Measurements from ENCODE around the gene FANCD2OS.
"Not testable (repeated sequence)": the region's sequence is repeated elsewhere in the genome, so short reads cannot be mapped to it uniquely, and the experiment has no call there.

FANCD2OS gene

GRCh38 chr3:10108091-10108490 lies at the start of gene FANCD2OS:
Gene FANCD2OS, minus strand, starts transcription at chr3:10108255. Its CDS starts 3,481 bp downstream, at chr3:10104774.
- DNase-seq = no peak

GRCh38 chr3:10157031-10157430 lies 49.0 kb upstream of the FANCD2OS start:
- DNase-seq = no peak

- DNase-seq = no peak
Measured at GRCh38 chr3:10155658-10156057, 47.6 kb upstream of the FANCD2OS start.

GRCh38 chr3:10155123-10155472 lies 47.0 kb upstream of the FANCD2OS start:
- no peak for DNase-seq

- no peak for DNase-seq
Measured at GRCh38 chr3:10154335-10155122, 46.5 kb upstream of the FANCD2OS start.

- no peak for DNase-seq
Measured at GRCh38 chr3:10150987-10151386, 42.9 kb upstream of the FANCD2OS start.

GRCh38 chr3:10149226-10149625 lies 41.2 kb upstream of the FANCD2OS start:
- no peak for DNase-seq

- no peak for DNase-seq
Measured at GRCh38 chr3:10145685-10146084, 37.6 kb upstream of the FANCD2OS start.

GRCh38 chr3:10142707-10143560 lies 34.9 kb upstream of the FANCD2OS start:
- DNase-seq = no peak

- no peak for DNase-seq
Measured at GRCh38 chr3:10140996-10141546, 33.0 kb upstream of the FANCD2OS start.

GRCh38 chr3:10137178-10137577 lies 29.1 kb upstream of the FANCD2OS start:
- DNase-seq = no peak

GRCh38 chr3:10136426-10137005 lies 28.5 kb upstream of the FANCD2OS start:
- no peak for DNase-seq

- DNase-seq = not testable (repeated sequence)
Measured at GRCh38 chr3:10135872-10136271, 27.8 kb upstream of the FANCD2OS start.

- no peak for DNase-seq
Measured at GRCh38 chr3:10122724-10123123, 14.7 kb upstream of the FANCD2OS start.

GRCh38 chr3:10121064-10121463 lies 13.0 kb upstream of the FANCD2OS start:
- no peak for DNase-seq

GRCh38 chr3:10119376-10119775 lies 11.3 kb upstream of the FANCD2OS start:
- DNase-seq = no peak

- DNase-seq = no peak
Measured at GRCh38 chr3:10116928-10117327, 8.9 kb upstream of the FANCD2OS start.

- DNase-seq = no peak
Measured at GRCh38 chr3:10116138-10116460, 8.0 kb upstream of the FANCD2OS start.

- DNase-seq = peak; percentile 95
Measured at GRCh38 chr3:10115326-10116137, 7.5 kb upstream of the FANCD2OS start, which contains the start of gene BRK1. Gene BRK1, plus strand, starts transcription at chr3:10115675. Its CDS starts 27 bp downstream, at chr3:10115702.

GRCh38 chr3:10106919-10107318 lies 1.1 kb downstream of the FANCD2OS start:
- DNase-seq = no peak

- no peak for DNase-seq
Measured at GRCh38 chr3:10099041-10099440, 9.0 kb downstream of the FANCD2OS start.

- DNase-seq = no peak
Measured at GRCh38 chr3:10093678-10094077, 14.4 kb downstream of the FANCD2OS start.

- not testable (repeated sequence) for DNase-seq
Measured at GRCh38 chr3:10091387-10091786, 16.7 kb downstream of the FANCD2OS start.
